Activated naive CD4-positive, alpha-beta T cell treated with anti-CD3 and anti-CD28 coated beads for 36 hours (primary cell): ENCODE results near the gene ABL1. TPM values are rescaled to one million over a fixed set of nuclear protein-coding genes. Genes with fewer than 3 reads are reported as not detected.
"Not testable (repeated sequence)": the region's sequence is repeated elsewhere in the genome, so short reads cannot be mapped to it uniquely, and the experiment has no call there.

Experiments used
- CTCF ChIA-PET: fragments of 350-600 bp; sonication (Branson Sonifier 250); formaldehyde crosslinking; loops from one replicate; lab custom pipeline; 2021; ENCODE audit warnings: antibody characterized with exemption; lab: Charles Lee
- DNase-seq: peaks from one replicate; pipeline ENCODE4 v3.0.0-alpha.2; 2020
- H3K27ac Mint-ChIP-seq: one replicate; pipeline ENCODE4 v1.8.0; 2021; ENCODE audit warnings: mild to moderate bottlenecking, mixed read lengths
- H3K27me3 Mint-ChIP-seq: one replicate; pipeline ENCODE4 v1.8.0; 2021; ENCODE audit warnings: low read depth, mixed read lengths
- H3K36me3 Mint-ChIP-seq: one replicate; pipeline ENCODE4 v1.8.0; 2021; ENCODE audit warnings: low read depth, mixed read lengths
- H3K4me1 Mint-ChIP-seq: one replicate; pipeline ENCODE4 v1.8.0; 2021; ENCODE audit warnings: low read depth, mixed read lengths
- H3K4me3 Mint-ChIP-seq: one replicate; pipeline ENCODE4 v1.8.0; 2021; ENCODE audit warnings: mild to moderate bottlenecking, moderate library complexity, mixed read lengths
- H3K9me3 Mint-ChIP-seq: one replicate; pipeline ENCODE4 v1.8.0; 2021; ENCODE audit warnings: mixed read lengths
- intact Hi-C: fragments of 100-400 bp; cut with micrococcal nuclease; formaldehyde crosslinking; loops from one replicate; pipeline ENCODE4 v1.15.1; 2023
- total RNA-seq, 2 experiments: library from RNA; stranded (reverse); gene quantifications; one replicate each; pipeline ENCODE4 v1.2.3, GENCODE V29; 2021

The ABL1 gene
- total RNA-seq, 2 experiments from 2014 or later: 25.7 to 26.1 TPM

DNA sequence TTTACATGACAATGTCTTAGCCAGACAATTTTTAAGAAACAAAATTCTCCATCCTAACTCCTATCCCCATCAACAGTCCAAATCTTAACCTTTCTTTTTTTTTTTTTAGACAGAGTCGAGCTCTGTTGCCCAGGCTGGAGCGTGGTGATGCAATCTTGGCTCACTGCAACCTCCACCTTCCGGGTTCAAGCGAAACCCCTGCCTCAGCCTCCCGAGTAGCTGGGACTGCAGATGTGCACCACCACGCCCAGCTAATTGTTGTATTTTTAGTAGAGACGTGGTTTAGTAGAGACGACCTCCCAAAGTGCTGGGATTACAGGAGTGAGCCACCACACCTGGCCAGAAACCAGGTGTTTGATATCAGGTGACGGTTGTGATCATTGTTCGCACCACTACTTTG, 10.2 kb downstream of the ABL1 start:
- H3K4me3 Mint-ChIP-seq: no peak overlapping the region
- H3K9me3 Mint-ChIP-seq: no peaks in the 10 kb centered on the region
- no peak for DNase-seq
- H3K4me1 Mint-ChIP-seq: peaks cover 9% of the 10 kb centered on the region
- H3K27ac Mint-ChIP-seq: no peak overlapping the region
- H3K36me3 Mint-ChIP-seq: no peaks in the 10 kb centered on the region
- intact Hi-C loops: no loop called here
- no peaks in the 10 kb centered on the region for H3K27me3 Mint-ChIP-seq
- CTCF ChIA-PET: interaction anchor here (1.5 to 1.6 kb wide), 2 partner anchors 21 to 139 kb away, joined by 4 to 5 read pairs; no protein-coding TSS in a partner anchor

DNA sequence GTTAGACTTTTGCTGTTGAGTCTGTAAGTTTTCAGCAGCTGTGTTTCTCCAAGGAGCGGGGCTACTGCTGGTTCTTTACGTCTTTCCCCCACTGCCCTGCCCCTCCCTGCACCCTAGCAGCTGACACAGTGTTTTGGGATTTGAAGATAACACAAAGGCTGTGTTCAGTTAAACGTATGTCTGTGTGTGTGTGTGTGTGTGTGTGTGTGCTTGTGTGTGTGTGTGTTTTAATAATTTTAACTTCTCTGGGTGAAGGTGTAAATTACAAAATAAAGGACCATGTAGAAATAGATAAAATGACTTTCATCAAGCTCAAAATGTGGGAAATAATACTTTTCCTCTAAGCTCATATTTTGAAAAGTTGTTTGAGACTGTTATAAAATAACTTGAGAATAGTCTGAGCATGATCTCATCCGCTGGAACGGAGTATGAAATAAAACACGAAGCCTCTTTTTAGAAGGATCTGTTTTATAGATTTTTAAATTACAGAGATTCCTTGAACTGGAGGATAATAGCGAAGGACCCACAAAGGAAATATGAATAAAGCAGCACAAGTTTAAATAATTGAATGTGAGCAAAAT, 10.9 kb downstream of the ABL1 start:
- intact Hi-C loops: no loop called here
- DNase-seq: no peak
- CTCF ChIA-PET: interaction anchor here (0.6 to 1.6 kb wide), 5 partner anchors 12 to 164 kb away, joined by 3 to 5 read pairs (median 3); no protein-coding TSS in a partner anchor
- H3K27ac Mint-ChIP-seq: no peak overlapping the region
- no peaks in the 10 kb centered on the region for H3K36me3 Mint-ChIP-seq
- no peaks in the 10 kb centered on the region for H3K9me3 Mint-ChIP-seq
- H3K4me3 Mint-ChIP-seq: no peak overlapping the region
- no peaks in the 10 kb centered on the region for H3K27me3 Mint-ChIP-seq
- H3K4me1 Mint-ChIP-seq: peaks cover 8% of the 10 kb centered on the region

DNA sequence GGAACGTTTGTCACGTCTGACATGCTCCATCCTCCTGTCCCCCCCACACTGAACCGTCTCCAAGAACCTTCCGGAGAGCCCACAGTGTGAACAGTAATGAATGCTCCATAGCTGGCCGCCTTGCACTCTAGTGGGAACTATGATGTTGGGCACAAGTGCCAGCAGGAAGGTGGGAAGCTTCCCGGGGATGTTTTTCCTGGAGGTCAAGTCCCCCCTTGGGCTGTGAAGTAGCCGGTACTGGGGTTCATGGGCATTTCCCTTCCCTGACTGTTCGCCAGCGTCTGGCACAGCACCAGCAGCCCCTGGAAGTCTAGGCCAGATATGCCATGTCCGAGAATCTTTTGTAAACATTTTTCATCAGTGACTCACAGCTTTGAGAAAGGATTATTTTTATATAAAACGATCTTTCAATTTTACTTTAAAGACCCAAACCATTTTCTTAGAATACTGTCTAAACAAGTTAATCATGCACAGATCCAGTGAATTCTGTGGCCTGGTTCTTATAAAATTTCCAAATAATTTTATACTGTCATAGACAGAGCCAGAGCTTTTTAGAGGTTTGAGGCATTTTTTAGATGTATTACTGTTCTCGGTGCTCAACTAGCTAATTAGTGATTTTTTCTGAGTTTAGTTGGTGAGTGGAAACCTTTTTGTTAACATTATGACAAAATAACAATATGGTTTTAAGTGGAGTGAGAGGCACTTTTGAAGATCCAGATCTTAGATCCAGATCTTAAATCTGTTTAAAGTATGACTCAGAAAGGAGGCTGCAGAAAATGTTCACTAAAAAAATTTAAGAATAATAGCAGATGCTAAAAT, 11.6 kb downstream of the ABL1 start:
- no peaks in the 10 kb centered on the region for H3K9me3 Mint-ChIP-seq
- H3K4me3 Mint-ChIP-seq: no peak overlapping the region
- H3K4me1 Mint-ChIP-seq: peaks cover 7% of the 10 kb centered on the region
- no peaks in the 10 kb centered on the region for H3K36me3 Mint-ChIP-seq
- H3K27me3 Mint-ChIP-seq: no peaks in the 10 kb centered on the region
- intact Hi-C loops: no loop called here
- CTCF ChIA-PET: interaction anchor here (0.6 to 1.6 kb wide), 5 partner anchors 11 to 165 kb away, joined by 3 to 5 read pairs (median 3); no protein-coding TSS in a partner anchor
- DNase-seq: no peak
- no peak overlapping the region for H3K27ac Mint-ChIP-seq

DNA sequence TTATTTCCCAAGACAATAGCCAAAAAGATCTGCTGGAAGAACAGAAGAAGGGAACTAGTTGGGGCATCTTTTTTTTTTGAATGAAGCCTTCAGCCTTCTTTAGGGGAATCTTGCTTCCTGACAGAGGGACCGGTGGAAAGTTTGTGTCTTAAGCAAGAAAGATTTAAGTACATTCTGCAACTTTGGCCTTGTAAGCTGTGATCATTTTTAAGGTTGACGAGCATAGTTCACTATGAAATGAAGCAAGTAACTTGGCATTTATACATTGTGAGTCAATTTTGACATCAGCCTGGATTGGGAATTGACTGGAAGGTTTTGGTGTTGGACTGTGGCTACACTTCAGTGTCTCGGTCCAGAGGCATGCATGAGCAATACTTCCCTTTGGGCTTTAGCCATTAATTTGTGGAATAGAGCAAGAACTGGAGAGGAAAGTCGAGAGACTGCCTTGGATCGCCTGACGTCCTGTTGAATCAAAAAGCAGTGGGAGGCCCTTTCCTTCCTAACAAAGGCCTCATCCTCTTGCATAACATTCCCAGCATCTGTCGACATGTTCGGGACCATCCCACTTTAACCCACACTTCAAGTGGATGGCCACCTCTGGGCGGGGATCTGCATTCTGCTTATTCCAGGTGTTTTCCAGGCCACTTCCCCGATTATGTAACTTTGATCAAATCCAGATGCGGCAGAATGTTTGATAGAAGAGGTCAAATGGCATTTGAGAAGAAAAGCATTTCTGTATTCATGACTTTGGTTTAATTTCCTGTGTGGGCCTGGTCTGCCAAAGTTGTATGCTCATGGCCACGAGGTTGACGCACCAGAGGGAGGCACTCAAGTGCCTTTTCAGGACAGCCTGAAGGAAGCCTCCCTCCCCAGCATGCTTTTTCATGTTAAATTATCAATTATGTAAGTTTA, 12.5 kb downstream of the ABL1 start:
- H3K9me3 Mint-ChIP-seq: no peaks in the 10 kb centered on the region
- intact Hi-C loops: no loop called here

DNA sequence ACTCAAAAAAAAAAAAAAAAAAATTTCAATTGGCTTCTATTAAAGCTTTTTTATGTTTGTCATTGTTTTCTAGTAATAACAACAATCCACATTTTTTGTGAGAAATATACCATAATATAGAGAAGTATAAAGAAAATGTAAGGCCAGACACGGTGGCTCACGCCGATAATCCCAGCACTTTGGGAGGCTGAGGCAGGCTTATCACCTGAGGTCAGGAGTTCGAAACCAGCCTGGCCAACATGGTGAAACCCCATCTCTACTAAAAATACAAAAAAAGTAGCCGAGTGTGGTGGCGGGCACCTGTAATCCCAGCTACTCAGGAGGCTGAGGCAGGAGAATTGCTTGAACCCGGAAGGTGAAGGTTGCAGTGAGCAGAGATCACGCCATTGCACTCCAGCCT, 13.5 kb downstream of the ABL1 start:
- H3K9me3 Mint-ChIP-seq, intact Hi-C loops, H3K4me1 Mint-ChIP-seq, CTCF ChIA-PET, H3K27me3 Mint-ChIP-seq, DNase-seq, H3K36me3 Mint-ChIP-seq, H3K4me3 Mint-ChIP-seq, H3K27ac Mint-ChIP-seq: not testable (repeated sequence)

More for the DNA sequence above, 12.5 kb downstream of the ABL1 start:
- H3K4me3 Mint-ChIP-seq: no peak overlapping the region
- no peaks in the 10 kb centered on the region for H3K36me3 Mint-ChIP-seq
- no peak for DNase-seq
- H3K4me1 Mint-ChIP-seq: peaks cover 4% of the 10 kb centered on the region
- H3K27me3 Mint-ChIP-seq: no peaks in the 10 kb centered on the region
- H3K27ac Mint-ChIP-seq: no peak overlapping the region
- CTCF ChIA-PET: interaction anchor here (1.4 kb wide), 1 partner anchor 166 kb away, joined by 3 read pairs; no protein-coding TSS in a partner anchor

DNA sequence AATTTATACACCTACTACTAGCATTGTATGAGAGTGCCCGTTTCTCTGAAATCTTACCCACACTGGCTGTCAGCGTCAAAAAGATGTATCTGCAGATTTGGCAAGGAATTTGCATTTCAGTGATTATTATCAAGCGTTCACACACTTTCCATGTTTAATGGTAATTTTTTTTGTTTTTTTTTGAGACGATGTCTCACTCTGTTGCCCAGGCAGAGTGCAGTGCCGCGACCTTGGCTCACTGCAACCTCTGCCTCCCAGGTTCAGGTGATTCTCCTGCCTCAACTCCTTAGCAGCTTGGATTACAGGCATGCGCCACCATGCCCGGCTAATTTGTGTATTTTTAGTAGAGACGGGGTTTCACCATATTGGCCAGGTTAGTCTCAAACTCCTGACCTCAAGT, 14.3 kb downstream of the ABL1 start:
- peaks cover under 1% of the 10 kb centered on the region for H3K4me1 Mint-ChIP-seq
- CTCF ChIA-PET: no interaction called here
- no peaks in the 10 kb centered on the region for H3K27me3 Mint-ChIP-seq

DNA sequence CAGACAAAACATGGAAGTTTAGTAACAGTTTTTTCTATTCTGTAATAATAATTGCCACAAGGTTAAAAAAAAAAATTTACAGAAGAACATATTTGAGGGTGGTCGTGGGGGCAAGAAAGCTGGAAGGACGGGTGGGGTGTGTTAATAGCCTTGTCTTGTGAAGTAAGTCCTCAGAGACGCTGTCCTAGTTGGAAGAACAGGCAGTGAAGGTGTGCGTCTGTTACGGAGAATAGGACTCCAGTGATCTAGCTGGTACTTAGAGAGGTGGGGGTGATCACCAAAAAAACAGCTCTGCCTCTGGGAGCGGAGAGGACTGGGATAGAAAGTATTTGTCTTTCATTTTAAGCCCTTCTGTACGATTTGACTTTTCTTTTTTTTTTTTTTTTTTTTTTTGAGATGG, 17.7 kb downstream of the ABL1 start:
- Mint-ChIP-seq H3K9me3 (no peaks in the 10 kb centered on the region), H3K4me3 (no peak overlapping the region), H3K27me3 (no peaks in the 10 kb centered on the region), H3K4me1 (no peaks in the 10 kb centered on the region), H3K36me3 (no peaks in the 10 kb centered on the region), H3K27ac (no peak overlapping the region)
- CTCF ChIA-PET: interaction anchor here (0.6 to 1.8 kb wide), 4 partner anchors 10 to 146 kb away, joined by 3 to 4 read pairs (median 4); no protein-coding TSS in a partner anchor
- intact Hi-C loops: no loop called here
- no peak for DNase-seq

More for the DNA sequence above, 14.3 kb downstream of the ABL1 start:
- Mint-ChIP-seq H3K36me3 (no peaks in the 10 kb centered on the region), H3K4me3 (no peak overlapping the region), H3K27ac (no peak overlapping the region), H3K9me3 (no peaks in the 10 kb centered on the region)
- intact Hi-C loops: no loop called here
- DNase-seq: no peak

DNA sequence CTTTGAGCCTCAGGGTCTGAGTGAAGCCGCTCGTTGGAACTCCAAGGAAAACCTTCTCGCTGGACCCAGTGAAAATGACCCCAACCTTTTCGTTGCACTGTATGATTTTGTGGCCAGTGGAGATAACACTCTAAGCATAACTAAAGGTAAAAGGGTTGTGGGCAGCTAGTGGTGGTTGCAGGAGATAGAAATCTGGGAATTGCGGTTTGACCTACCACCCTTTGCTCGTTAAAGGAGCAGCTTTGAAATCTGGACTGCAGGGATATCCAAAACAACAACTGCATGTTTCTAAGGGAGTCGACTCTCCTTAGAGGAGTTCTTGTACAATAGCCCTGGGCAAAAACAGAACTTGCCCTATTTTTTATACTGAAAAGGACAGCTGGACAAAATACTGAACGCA, 19.0 kb downstream of the ABL1 start:
- Mint-ChIP-seq H3K4me3 (no peak overlapping the region), H3K36me3 (no peaks in the 10 kb centered on the region), H3K27ac (no peak overlapping the region), H3K27me3 (no peaks in the 10 kb centered on the region), H3K4me1 (no peaks in the 10 kb centered on the region), H3K9me3 (no peaks in the 10 kb centered on the region)
- intact Hi-C loops: no loop called here
- CTCF ChIA-PET: no interaction called here
- no peak for DNase-seq

DNA sequence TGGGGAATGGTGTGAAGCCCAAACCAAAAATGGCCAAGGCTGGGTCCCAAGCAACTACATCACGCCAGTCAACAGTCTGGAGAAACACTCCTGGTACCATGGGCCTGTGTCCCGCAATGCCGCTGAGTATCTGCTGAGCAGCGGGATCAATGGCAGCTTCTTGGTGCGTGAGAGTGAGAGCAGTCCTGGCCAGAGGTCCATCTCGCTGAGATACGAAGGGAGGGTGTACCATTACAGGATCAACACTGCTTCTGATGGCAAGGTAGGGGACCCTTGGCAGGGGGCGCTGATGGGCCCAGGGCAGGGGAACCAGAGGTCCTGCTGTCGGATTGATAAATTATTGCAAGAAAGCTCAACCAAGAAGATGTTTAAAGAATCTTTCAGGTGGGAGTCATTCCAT, 19.8 kb downstream of the ABL1 start:
- no peak overlapping the region for H3K27ac Mint-ChIP-seq
- H3K4me3 Mint-ChIP-seq: no peak overlapping the region
- H3K4me1 Mint-ChIP-seq: no peaks in the 10 kb centered on the region
- H3K9me3 Mint-ChIP-seq: no peaks in the 10 kb centered on the region
- no peak for DNase-seq
- intact Hi-C loops: no loop called here
- CTCF ChIA-PET: interaction anchor here (1.2 kb wide), 1 partner anchor 13 kb away, joined by 3 read pairs; no protein-coding TSS in a partner anchor
- no peaks in the 10 kb centered on the region for H3K27me3 Mint-ChIP-seq
- H3K36me3 Mint-ChIP-seq: no peaks in the 10 kb centered on the region

DNA sequence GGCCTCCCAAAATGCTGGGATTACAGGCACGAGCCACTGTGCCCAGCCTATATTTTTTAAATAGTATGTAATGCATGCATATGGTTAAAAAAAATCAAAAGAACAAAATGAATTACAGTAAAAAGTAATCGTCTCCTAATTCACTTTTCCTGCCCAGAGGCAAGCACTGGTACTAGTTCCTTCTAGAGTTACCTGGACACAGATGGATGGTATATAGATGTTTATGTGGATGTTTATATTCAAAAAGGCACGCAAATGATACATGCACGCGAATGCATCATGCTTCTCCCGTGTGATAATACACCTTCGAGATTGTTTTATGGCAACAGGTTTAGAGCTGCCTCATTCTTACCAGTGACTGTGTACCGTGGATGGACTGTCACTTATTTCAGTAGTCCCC, 21.4 kb downstream of the ABL1 start:
- no peaks in the 10 kb centered on the region for H3K27me3 Mint-ChIP-seq
- CTCF ChIA-PET: interaction anchor here (0.6 kb wide), 1 partner anchor 88 kb away, joined by 3 read pairs; no protein-coding TSS in a partner anchor
- no peak for DNase-seq
- H3K9me3 Mint-ChIP-seq: no peaks in the 10 kb centered on the region
- H3K4me3 Mint-ChIP-seq: no peak overlapping the region
- no peaks in the 10 kb centered on the region for H3K36me3 Mint-ChIP-seq
- no peaks in the 10 kb centered on the region for H3K4me1 Mint-ChIP-seq
- intact Hi-C loops: no loop called here
- H3K27ac Mint-ChIP-seq: no peak overlapping the region

DNA sequence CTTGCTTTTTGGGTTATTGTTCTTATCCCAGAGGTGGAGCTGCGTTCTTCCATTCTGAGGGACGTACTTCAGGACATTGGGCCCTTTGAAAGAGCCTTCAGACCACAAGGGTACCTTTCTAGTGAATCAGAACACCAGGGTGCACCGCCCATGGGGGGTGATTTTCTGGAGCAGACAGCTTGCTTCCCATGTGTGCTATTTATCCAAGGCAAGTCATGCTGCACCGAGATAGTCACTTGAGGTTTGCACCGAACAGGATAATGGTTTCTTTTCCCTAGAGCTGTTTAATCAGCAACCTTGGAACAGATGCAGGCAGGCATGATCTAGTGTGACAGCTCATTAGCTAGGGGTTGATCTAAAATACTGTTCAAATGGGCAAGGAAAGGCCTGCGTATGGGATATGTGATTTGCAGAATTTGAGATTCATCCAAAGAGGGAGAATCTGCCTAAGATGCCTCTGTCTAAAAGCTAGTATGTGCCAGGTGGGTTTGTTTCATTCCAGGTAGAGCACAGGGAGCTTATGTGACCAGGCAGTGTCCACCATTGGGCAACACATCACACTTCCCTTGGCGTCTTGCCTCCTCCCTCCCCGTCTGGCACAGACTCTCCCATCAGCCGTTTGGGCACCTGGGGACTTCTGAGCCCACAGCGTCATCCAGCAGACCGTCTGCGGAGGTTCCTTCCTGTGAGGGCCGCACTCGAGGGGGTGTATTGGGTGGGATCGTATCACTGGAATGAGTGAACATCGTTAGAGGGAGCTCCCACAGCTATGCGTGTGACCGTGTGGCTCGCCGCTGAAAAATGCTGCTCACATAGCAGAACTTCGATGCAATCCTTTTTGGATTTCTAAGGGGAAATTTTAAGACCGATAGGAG, 23.0 kb downstream of the ABL1 start:
- Mint-ChIP-seq H3K9me3 (no peaks in the 10 kb centered on the region), H3K27ac (no peak overlapping the region), H3K4me3 (no peak overlapping the region), H3K4me1 (no peaks in the 10 kb centered on the region), H3K27me3 (no peaks in the 10 kb centered on the region), H3K36me3 (no peaks in the 10 kb centered on the region)
- no peak for DNase-seq
- intact Hi-C loops: no loop called here
- CTCF ChIA-PET: interaction anchor here (0.9 to 1.7 kb wide), 4 partner anchors 9 to 86 kb away, joined by 3 to 5 read pairs (median 4); no protein-coding TSS in a partner anchor
